K562 (cell line): Measurements from ENCODE around the gene BLTP2.
"Not testable (repeated sequence)": the region's sequence is repeated elsewhere in the genome, so short reads cannot be mapped to it uniquely, and the experiment has no call there.

ENCODE experiments used
- FIP1L1 ChIP-seq: fragments of 200-400 bp; formaldehyde crosslinking; IDR thresholded peaks from 2 replicates; pipeline ENCODE4 v1.6.1; 2018; ENCODE audit warnings: mild to moderate bottlenecking, low read depth, low read length; ENCODE audit not compliant: poor library complexity, severe bottlenecking
- FOSL1 ChIP-seq: fragments of 200-800 bp; sonication (Bioruptor generic); conservative IDR thresholded peaks from 2 replicates; pipeline ENCODE4 v1.6.1; 2016; ENCODE audit warnings: missing genetic modification characterization, missing compliant biosample characterization
- HNRNPUL1 ChIP-seq: fragments of 200-400 bp; formaldehyde crosslinking; IDR thresholded peaks from 2 replicates; pipeline ENCODE4 v1.6.1; 2017; ENCODE audit warnings: low read length
- SP1 ChIP-seq: sonication (generic); formaldehyde crosslinking; IDR thresholded peaks from 2 replicates; pipeline ENCODE4 v1.8.1; 2022; ENCODE audit warnings: mild to moderate bottlenecking, missing genetic modification reagents
- TAF1 ChIP-seq: IDR thresholded peaks from 2 replicates; pipeline ENCODE4 v1.6.1; 2011; ENCODE audit warnings: mild to moderate bottlenecking, low read length, moderate library complexity; ENCODE audit not compliant: insufficient read depth, control insufficient read depth, severe bottlenecking; ENCODE audit errors: extremely low read depth
- YY1 ChIP-seq, 3 experiments: IDR thresholded peaks; 2 replicates each; pipeline ENCODE4 v1.6.1; 2011; ENCODE audit warnings: low read length in 2 of 3, mild to moderate bottlenecking in 2 of 3, moderate library complexity in 2 of 3, borderline replicate concordance in 1 of 3, control low read depth in 1 of 3, low read depth in 1 of 3; ENCODE audit not compliant: insufficient read depth in 3 of 3, insufficient replicate concordance in 2 of 3, control insufficient read depth in 1 of 3, insufficient read length in 1 of 3; ENCODE audit errors: extremely low read depth in 1 of 3
- ZFX ChIP-seq: sonication (generic); formaldehyde crosslinking; IDR thresholded peaks from 2 replicates; pipeline ENCODE4 v1.8.0; 2022; ENCODE audit warnings: mild to moderate bottlenecking, missing genetic modification reagents, moderate library complexity
- ZNF217 ChIP-seq: sonication (generic); formaldehyde crosslinking; IDR thresholded peaks from 2 replicates; pipeline ENCODE4 v1.8.0; 2022; ENCODE audit warnings: mild to moderate bottlenecking, missing genetic modification reagents
- ZNF384 ChIP-seq: IDR thresholded peaks from 2 replicates; pipeline ENCODE4 v1.6.1; 2012; ENCODE audit warnings: low read depth, low read length, improper control_type of control experiment
- TF ChIP-seq, protein P1 (sequence below), 3 experiments: IDR thresholded peaks in 2 of 3; conservative IDR thresholded peaks in 1 of 3; 2 replicates each; pipeline ENCODE4 v1.5.1; 2011 to 2012; ENCODE audit warnings: low read length in 3 of 3, mild to moderate bottlenecking in 3 of 3, control low read depth in 2 of 3, improper control_type of control experiment in 1 of 3, inconsistent platforms in 1 of 3, low read depth in 1 of 3, mixed read lengths in 1 of 3, moderate library complexity in 1 of 3; ENCODE audit not compliant: insufficient read depth in 2 of 3

GRCh38 chr17:28658342-28658741 lies 13.4 kb upstream of the BLTP2 start:
- TF ChIP-seq YY1 (IDR thresholded peaks at IDR 0.05; ENCODE audit: borderline replicate concordance in 1 of 3, control insufficient read depth in 1 of 3, extremely low read depth in 1 of 3, insufficient read depth in 3 of 3, insufficient read length in 1 of 3, insufficient replicate concordance in 2 of 3, low read depth in 1 of 3, low read length in 2 of 3); FOSL1 (tag); TAF1; HNRNPUL1; ZNF217 (CRISPR knock-in tag); ZNF384; SP1; ZFX (CRISPR knock-in tag); FIP1L1: not testable (repeated sequence)
- TF ChIP-seq, protein P1, sequence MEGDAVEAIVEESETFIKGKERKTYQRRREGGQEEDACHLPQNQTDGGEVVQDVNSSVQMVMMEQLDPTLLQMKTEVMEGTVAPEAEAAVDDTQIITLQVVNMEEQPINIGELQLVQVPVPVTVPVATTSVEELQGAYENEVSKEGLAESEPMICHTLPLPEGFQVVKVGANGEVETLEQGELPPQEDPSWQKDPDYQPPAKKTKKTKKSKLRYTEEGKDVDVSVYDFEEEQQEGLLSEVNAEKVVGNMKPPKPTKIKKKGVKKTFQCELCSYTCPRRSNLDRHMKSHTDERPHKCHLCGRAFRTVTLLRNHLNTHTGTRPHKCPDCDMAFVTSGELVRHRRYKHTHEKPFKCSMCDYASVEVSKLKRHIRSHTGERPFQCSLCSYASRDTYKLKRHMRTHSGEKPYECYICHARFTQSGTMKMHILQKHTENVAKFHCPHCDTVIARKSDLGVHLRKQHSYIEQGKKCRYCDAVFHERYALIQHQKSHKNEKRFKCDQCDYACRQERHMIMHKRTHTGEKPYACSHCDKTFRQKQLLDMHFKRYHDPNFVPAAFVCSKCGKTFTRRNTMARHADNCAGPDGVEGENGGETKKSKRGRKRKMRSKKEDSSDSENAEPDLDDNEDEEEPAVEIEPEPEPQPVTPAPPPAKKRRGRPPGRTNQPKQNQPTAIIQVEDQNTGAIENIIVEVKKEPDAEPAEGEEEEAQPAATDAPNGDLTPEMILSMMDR (IDR thresholded peaks at IDR 0.05 in 2 of 3, conservative IDR thresholded peaks at IDR 0.05 in 1 of 3; ENCODE audit: insufficient read depth in 2 of 3, low read depth in 1 of 3, low read length in 3 of 3) = not testable (repeated sequence)
